H9 (cell line): Measurements from ENCODE around the gene TBC1D22A. TPM values are rescaled to one million over a fixed set of nuclear protein-coding genes. Genes with fewer than 3 reads are reported as not detected.

Experiments used
- DNase-seq: peaks from one replicate; pipeline ENCODE4 v3.0.0-alpha.2; 2017
- H2AFZ ChIP-seq: one replicate; pipeline ENCODE4 v1.6.1; 2013; ENCODE audit warnings: mild to moderate bottlenecking, low read length, control low read depth, moderate library complexity
- H2AK5ac ChIP-seq: 2 replicates; pipeline ENCODE4 v1.6.1; 2013; ENCODE audit warnings: low read length, control low read depth, mixed read lengths; ENCODE audit not compliant: insufficient read length
- H2BK120ac ChIP-seq: one replicate; pipeline ENCODE4 v1.6.1; 2013; ENCODE audit warnings: low read depth, mild to moderate bottlenecking, low read length, control low read depth, inconsistent platforms; ENCODE audit not compliant: poor library complexity, severe bottlenecking
- H2BK12ac ChIP-seq: 2 replicates; pipeline ENCODE4 v1.6.1; 2013; ENCODE audit warnings: low read length, control low read depth, mixed read lengths, low read depth; ENCODE audit not compliant: insufficient read length
- H2BK15ac ChIP-seq: 2 replicates; pipeline ENCODE4 v1.6.1; 2013; ENCODE audit warnings: low read depth, low read length, control low read depth
- H2BK20ac ChIP-seq: one replicate; pipeline ENCODE4 v1.6.1; 2013; ENCODE audit warnings: low read depth, mild to moderate bottlenecking, low read length, control low read depth, inconsistent platforms; ENCODE audit not compliant: poor library complexity, severe bottlenecking
- H2BK5ac ChIP-seq: 2 replicates; pipeline ENCODE4 v1.6.1; 2013; ENCODE audit warnings: low read length, control low read depth, mixed read lengths; ENCODE audit not compliant: insufficient read length
- H3K14ac ChIP-seq: 2 replicates; pipeline ENCODE4 v1.6.1; 2013; ENCODE audit warnings: low read length, control low read depth; ENCODE audit not compliant: insufficient read depth
- H3K18ac ChIP-seq: 2 replicates; pipeline ENCODE4 v1.6.1; 2013; ENCODE audit warnings: low read depth, mild to moderate bottlenecking, mixed read lengths, low read length, control low read depth; ENCODE audit not compliant: insufficient read length
- H3K23ac ChIP-seq: 2 replicates; pipeline ENCODE4 v1.6.1; 2013; ENCODE audit warnings: low read length, control low read depth, mixed read lengths, low read depth; ENCODE audit not compliant: insufficient read length
- H3K23me2 ChIP-seq: 2 replicates; pipeline ENCODE4 v1.6.1; 2013; ENCODE audit warnings: low read depth, mild to moderate bottlenecking, mixed read lengths, low read length, control low read depth; ENCODE audit not compliant: insufficient read length, poor library complexity, severe bottlenecking
- H3K27ac ChIP-seq: 2 replicates; pipeline ENCODE4 v1.5.1; 2013; ENCODE audit warnings: low read length, control low read depth, mixed read lengths, low read depth; ENCODE audit not compliant: insufficient read length
- H3K27me3 ChIP-seq: 2 replicates; pipeline ENCODE4 v1.6.1; 2013; ENCODE audit warnings: low read length, control low read depth, inconsistent platforms; ENCODE audit not compliant: insufficient read depth
- H3K4ac ChIP-seq: 2 replicates; pipeline ENCODE4 v1.6.1; 2013; ENCODE audit warnings: low read depth, mild to moderate bottlenecking, control low read depth, inconsistent platforms, low read length, moderate library complexity
- H3K4me1 ChIP-seq: 2 replicates; pipeline ENCODE4 v1.6.1; 2013; ENCODE audit warnings: low read length, control low read depth, inconsistent platforms; ENCODE audit not compliant: insufficient read depth
- H3K4me2 ChIP-seq: 2 replicates; pipeline ENCODE4 v1.6.1; 2013; ENCODE audit warnings: low read length, control low read depth, mixed read lengths; ENCODE audit not compliant: insufficient read length, insufficient read depth
- H3K56ac ChIP-seq: 2 replicates; pipeline ENCODE4 v1.6.1; 2013; ENCODE audit warnings: low read depth, mild to moderate bottlenecking, mixed read lengths, low read length, control low read depth; ENCODE audit not compliant: insufficient read length
- H3K79me1 ChIP-seq: 2 replicates; pipeline ENCODE4 v1.6.1; 2013; ENCODE audit warnings: low read depth, mild to moderate bottlenecking, moderate library complexity, low read length, control low read depth, inconsistent platforms; ENCODE audit not compliant: insufficient read depth, poor library complexity, severe bottlenecking
- H3K79me2 ChIP-seq: 2 replicates; pipeline ENCODE4 v1.6.1; 2013; ENCODE audit warnings: low read length, control low read depth, inconsistent platforms; ENCODE audit not compliant: insufficient read depth
- H3K9ac ChIP-seq: 2 replicates; pipeline ENCODE4 v1.6.1; 2013; ENCODE audit warnings: low read length, control low read depth, mixed read lengths; ENCODE audit not compliant: insufficient read length; ENCODE audit errors: extremely low read depth
- H3K9me3 ChIP-seq: one replicate; pipeline ENCODE4 v1.6.1; 2013; ENCODE audit warnings: low read depth, low read length, inconsistent platforms; ENCODE audit not compliant: control insufficient read depth
- H3T11ph ChIP-seq: one replicate; pipeline ENCODE4 v1.6.1; 2013; ENCODE audit warnings: mild to moderate bottlenecking, low read length, control low read depth, inconsistent platforms
- H4K20me1 ChIP-seq: one replicate; pipeline ENCODE4 v1.6.1; 2013; ENCODE audit not compliant: control insufficient read depth, insufficient read length, insufficient read depth
- H4K5ac ChIP-seq: 2 replicates; pipeline ENCODE4 v1.6.1; 2013; ENCODE audit warnings: low read depth, mild to moderate bottlenecking, mixed read lengths, low read length, control low read depth; ENCODE audit not compliant: insufficient read length
- H4K8ac ChIP-seq: replicated peaks from 2 replicates; pipeline ENCODE4 v1.6.1; 2013; ENCODE audit warnings: low read length, control low read depth, mixed read lengths, low read depth; ENCODE audit not compliant: insufficient read length
- H4K91ac ChIP-seq: 2 replicates; pipeline ENCODE4 v1.6.1; 2013; ENCODE audit warnings: low read depth, mild to moderate bottlenecking, moderate library complexity, mixed read lengths, low read length, control low read depth; ENCODE audit not compliant: insufficient read length
- H3K27ac Mint-ChIP-seq, 3 experiments: 2 replicates in 2 of 3; 3 replicates in 1 of 3; pipeline ENCODE4 v1.8.0; 2020 to 2021; ENCODE audit warnings: mixed read lengths in 3 of 3, mild to moderate bottlenecking in 1 of 3, moderate library complexity in 1 of 3
- H3K27me3 Mint-ChIP-seq: 2 replicates; pipeline ENCODE4 v1.8.0; 2021; ENCODE audit warnings: low read depth, mild to moderate bottlenecking, moderate library complexity, mixed read lengths
- H3K36me3 Mint-ChIP-seq, 3 experiments: 2 replicates in 2 of 3; 3 replicates in 1 of 3; pipeline ENCODE4 v1.8.0; 2020 to 2021; ENCODE audit warnings: low read depth in 3 of 3, mixed read lengths in 3 of 3; ENCODE audit not compliant: insufficient read depth in 1 of 3
- H3K4me1 Mint-ChIP-seq, 2 experiments: 2 replicates each; pipeline ENCODE4 v1.8.0; 2020; ENCODE audit warnings: mixed read lengths in 2 of 2
- H3K4me3 Mint-ChIP-seq, 2 experiments: 2 replicates in 1 of 2; 3 replicates in 1 of 2; pipeline ENCODE4 v1.8.0; 2020 to 2021; ENCODE audit warnings: mild to moderate bottlenecking in 2 of 2, mixed read lengths in 2 of 2, moderate library complexity in 1 of 2
- H3K9me3 Mint-ChIP-seq, 2 experiments: 2 replicates in 1 of 2; 3 replicates in 1 of 2; pipeline ENCODE4 v1.8.0; 2020; ENCODE audit warnings: mild to moderate bottlenecking in 2 of 2, mixed read lengths in 2 of 2, moderate library complexity in 1 of 2
- WGBS: extraction: QIAGEN DNeasy Blood & Tissue Kit; methylation state at CpG from one replicate; pipeline ENCODE4 v1.1.7; 2013; ENCODE audit warnings: missing lambda C conversion rate, low lambda C conversion rate, mixed read lengths; ENCODE audit not compliant: insufficient read length; ENCODE audit errors: extremely low coverage; 5-methylcytosine and 5-hydroxymethylcytosine counted together
- total RNA-seq: library from RNA; stranded (reverse); gene quantifications from 2 replicates; pipeline ENCODE4 v1.2.1, GENCODE V29; 2021
- TF ChIP-seq, protein P1 (sequence below): fragments of 200-600 bp; sonication (generic); conservative IDR thresholded peaks from 3 replicates; pipeline ENCODE4 v1.8.0; 2021; ENCODE audit warnings: antibody characterized with exemption, mild to moderate bottlenecking

The TBC1D22A gene
- total RNA-seq, 1 experiment from 2014 or later, result 20.8 TPM

DNA sequence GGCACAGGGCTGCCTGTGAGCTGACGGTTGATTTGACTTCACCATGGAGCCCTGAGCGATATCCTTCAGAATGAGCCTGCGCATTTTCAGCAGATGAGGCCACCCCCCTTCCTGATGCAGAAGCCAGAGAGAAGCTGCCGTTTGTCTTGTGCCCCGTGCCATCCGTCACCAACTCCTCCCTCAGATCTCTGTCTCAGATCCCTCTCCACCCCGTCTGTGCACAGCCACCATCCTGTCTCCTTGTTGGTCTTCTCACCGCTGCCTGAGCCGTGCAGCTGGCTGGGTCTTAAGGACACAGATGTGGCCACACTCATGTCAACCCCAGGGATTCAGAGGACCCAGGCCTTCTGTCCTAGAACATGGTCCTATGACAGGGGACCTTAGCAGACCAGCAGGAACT lies 293.9 kb downstream of the TBC1D22A start:
- H2BK12ac ChIP-seq, result no peak overlapping the region
- DNase-seq, result no peak
- H3K56ac ChIP-seq, result no peak overlapping the region
- H2BK120ac ChIP-seq, result no peak overlapping the region
- H4K5ac ChIP-seq, result no peak overlapping the region
- no peak overlapping the region for H2BK5ac ChIP-seq
- no peak overlapping the region for H3K9ac ChIP-seq
- no peaks in the 10 kb centered on the region for H4K20me1 ChIP-seq
- no peak overlapping the region for H2AK5ac ChIP-seq
- H3K18ac ChIP-seq, result no peak overlapping the region
- no peaks in the 10 kb centered on the region for H3K23me2 ChIP-seq
- H2BK15ac ChIP-seq, result no peak overlapping the region
- no peaks in the 10 kb centered on the region for H3K79me2 ChIP-seq
- no peak overlapping the region for H2BK20ac ChIP-seq
- no peaks in the 10 kb centered on the region for H3K27me3 ChIP-seq
- no peaks in the 10 kb centered on the region for H3K9me3 Mint-ChIP-seq
- no peak overlapping the region for H4K91ac ChIP-seq
- H2AFZ ChIP-seq, result no peak overlapping the region
- TF ChIP-seq, protein P1, sequence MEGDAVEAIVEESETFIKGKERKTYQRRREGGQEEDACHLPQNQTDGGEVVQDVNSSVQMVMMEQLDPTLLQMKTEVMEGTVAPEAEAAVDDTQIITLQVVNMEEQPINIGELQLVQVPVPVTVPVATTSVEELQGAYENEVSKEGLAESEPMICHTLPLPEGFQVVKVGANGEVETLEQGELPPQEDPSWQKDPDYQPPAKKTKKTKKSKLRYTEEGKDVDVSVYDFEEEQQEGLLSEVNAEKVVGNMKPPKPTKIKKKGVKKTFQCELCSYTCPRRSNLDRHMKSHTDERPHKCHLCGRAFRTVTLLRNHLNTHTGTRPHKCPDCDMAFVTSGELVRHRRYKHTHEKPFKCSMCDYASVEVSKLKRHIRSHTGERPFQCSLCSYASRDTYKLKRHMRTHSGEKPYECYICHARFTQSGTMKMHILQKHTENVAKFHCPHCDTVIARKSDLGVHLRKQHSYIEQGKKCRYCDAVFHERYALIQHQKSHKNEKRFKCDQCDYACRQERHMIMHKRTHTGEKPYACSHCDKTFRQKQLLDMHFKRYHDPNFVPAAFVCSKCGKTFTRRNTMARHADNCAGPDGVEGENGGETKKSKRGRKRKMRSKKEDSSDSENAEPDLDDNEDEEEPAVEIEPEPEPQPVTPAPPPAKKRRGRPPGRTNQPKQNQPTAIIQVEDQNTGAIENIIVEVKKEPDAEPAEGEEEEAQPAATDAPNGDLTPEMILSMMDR, result no peak
- no peak overlapping the region for H3K23ac ChIP-seq
- no peak overlapping the region; the same call in 1 of the 2 replicates for H3K14ac ChIP-seq
- peak overlapping the region in 2 of 3 experiments; percentile 70 to 71; a peak in 4 of 7 replicates for H3K27ac Mint-ChIP-seq
- no peaks in the 10 kb centered on the region; the same call in 1 of the 2 replicates for H3K27me3 Mint-ChIP-seq
- H3K4me1 ChIP-seq, result no peaks in the 10 kb centered on the region
- WGBS, result no CpG with 5 or more reads among the region's 9 CpGs
- no peak overlapping the region for H3K4ac ChIP-seq
- no peak overlapping the region for H3K4me3 Mint-ChIP-seq
- H3K9me3 ChIP-seq, result no peaks in the 10 kb centered on the region
- H3K79me1 ChIP-seq, result no peaks in the 10 kb centered on the region
- H4K8ac ChIP-seq, result no peak overlapping the region
- H3K4me1 Mint-ChIP-seq, result peaks cover 5 to 16% of the 10 kb centered on the region in 2 experiments
- H3K27ac ChIP-seq, result no peak overlapping the region
- H3K36me3 Mint-ChIP-seq, result peaks cover 0 to 10% (median 5%) of the 10 kb centered on the region in 3 experiments; a peak in 5 of 7 replicates
- no peak overlapping the region for H3T11ph ChIP-seq
- H3K4me2 ChIP-seq, result no peak overlapping the region
